ENCODE data around the gene NME7. TPM values are rescaled to one million over a fixed set of nuclear protein-coding genes. Genes with fewer than 3 reads are reported as not detected.

The NME7 gene
- total and polyA plus RNA-seq, 4 donors, result 13.3 to 23.5 (median 17.7) TPM

DNA sequence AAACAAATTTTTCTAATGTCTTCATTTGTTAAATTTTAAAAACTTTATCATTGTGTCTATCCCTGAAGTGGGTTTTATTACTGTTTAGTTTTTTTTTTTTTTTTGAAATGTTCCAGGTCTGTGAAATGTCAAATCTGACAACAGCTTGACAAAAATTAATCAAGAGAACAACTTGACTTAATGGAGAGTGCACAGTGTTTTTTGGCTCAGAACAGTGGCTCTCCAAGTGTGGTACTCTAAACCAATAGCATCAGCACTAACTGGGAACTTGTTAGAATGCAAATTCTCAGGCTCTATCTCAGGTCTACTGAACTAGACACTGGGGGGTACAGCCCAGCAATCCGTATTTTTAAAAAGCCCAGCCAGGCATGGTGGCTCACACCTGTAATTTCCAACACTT lies 211.9 kb downstream of the NME7 start:
- 68 to 80% methylated on average over 1 of the region's 1 CpG for WGBS, 2 donors
- intact Hi-C loops (cut with DNase I), result no loop called here
- Histone ChIP-seq H3K4me1 (ENCODE audit: control insufficient read depth in 1 of 2, insufficient read depth in 2 of 2, low read length in 2 of 2) (no peaks in the 10 kb centered on the region), H3K9me3 (ENCODE audit: control insufficient read depth, low read length) (no peaks in the 10 kb centered on the region), H3K36me3 (ENCODE audit: control insufficient read depth in 1 of 2, insufficient read depth in 2 of 2, low read length in 1 of 2) (peaks cover 0 to 7% of the 10 kb centered on the region in 2 donors), H3K27ac (ENCODE audit: low read depth in 1 of 2, low read length in 2 of 2) (no peak overlapping the region), H3K4me3 (ENCODE audit: low read length in 2 of 2) (no peak overlapping the region), H3K27me3 (ENCODE audit: control insufficient read depth in 1 of 2, insufficient read depth in 2 of 2, low read length in 1 of 2) (no peaks in the 10 kb centered on the region)
- DNase-seq (no peak), ATAC-seq (ENCODE audit: low FRiP score) (no peak)

- ATAC-seq (ENCODE audit: low FRiP score), result no peak
- intact Hi-C loops (cut with DNase I), result no loop called here
- H3K27me3 ChIP-seq (ENCODE audit: control insufficient read depth in 1 of 2, insufficient read depth in 2 of 2, low read length in 1 of 2), result no peaks in the 10 kb centered on the region
- H3K9me3 ChIP-seq (ENCODE audit: control insufficient read depth, low read length), result no peaks in the 10 kb centered on the region
- 93 to 96% methylated on average over 5 of the region's 5 CpGs for WGBS, 2 donors
- no peak for DNase-seq
- H3K4me3 ChIP-seq (ENCODE audit: low read length in 2 of 2), result no peak overlapping the region
- no peaks in the 10 kb centered on the region for H3K36me3 ChIP-seq (ENCODE audit: control insufficient read depth in 1 of 2, insufficient read depth in 2 of 2, low read length in 1 of 2)
- no peak overlapping the region for H3K27ac ChIP-seq (ENCODE audit: low read depth in 1 of 2, low read length in 2 of 2)
- no peaks in the 10 kb centered on the region for H3K4me1 ChIP-seq (ENCODE audit: control insufficient read depth in 1 of 2, insufficient read depth in 2 of 2, low read length in 2 of 2)
These were observed 216.2 kb downstream of the NME7 start for GRCh38 chr1:169151338-169151837.

DNA sequence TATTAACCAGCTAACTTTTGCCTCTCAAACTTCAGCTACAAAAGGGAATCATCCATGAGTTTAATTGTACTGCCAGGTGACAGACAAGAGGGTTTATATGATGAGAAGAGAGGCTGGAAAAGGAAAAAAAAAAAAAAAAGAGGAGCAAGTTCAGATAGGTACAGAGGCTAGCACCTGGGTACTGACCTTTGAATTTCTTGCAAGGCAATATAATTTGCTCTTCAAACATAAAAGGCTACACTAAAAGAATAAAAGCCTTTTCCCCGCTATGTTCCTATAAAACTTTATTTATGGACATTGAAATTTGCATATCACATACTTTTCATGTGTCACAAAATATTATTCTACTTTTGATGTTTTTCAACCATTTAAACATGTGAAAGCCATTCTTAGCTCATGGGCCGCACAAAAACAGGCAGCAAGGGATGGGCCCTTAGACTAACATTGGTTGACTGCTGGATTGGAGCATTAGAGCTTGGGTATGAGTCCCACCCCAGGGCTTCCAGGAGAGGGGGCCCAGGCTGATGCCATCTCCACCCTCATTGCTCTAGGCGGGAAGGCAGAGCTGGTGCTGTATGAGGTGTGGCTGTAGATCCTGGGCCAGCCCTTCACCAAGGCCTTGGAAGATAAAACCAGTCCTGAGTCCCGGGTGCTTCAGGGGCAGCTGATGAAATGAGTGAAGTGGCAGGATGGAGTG lies 216.8 kb downstream of the NME7 start:
- DNase-seq, result no peak
- no peak overlapping the region for H3K27ac ChIP-seq (ENCODE audit: low read depth in 1 of 2, low read length in 2 of 2)
- no peak for ATAC-seq (ENCODE audit: low FRiP score)
- H3K4me1 ChIP-seq (ENCODE audit: control insufficient read depth in 1 of 2, insufficient read depth in 2 of 2, low read length in 2 of 2), result no peaks in the 10 kb centered on the region
- H3K9me3 ChIP-seq (ENCODE audit: control insufficient read depth, low read length), result no peaks in the 10 kb centered on the region
- intact Hi-C loops (cut with DNase I), result no loop called here
- WGBS, 2 donors, result 83 to 88% methylated on average over 4 of the region's 4 CpGs
- H3K27me3 ChIP-seq (ENCODE audit: control insufficient read depth in 1 of 2, insufficient read depth in 2 of 2, low read length in 1 of 2), result no peaks in the 10 kb centered on the region
- no peak overlapping the region for H3K4me3 ChIP-seq (ENCODE audit: low read length in 2 of 2)
- no peaks in the 10 kb centered on the region for H3K36me3 ChIP-seq (ENCODE audit: control insufficient read depth in 1 of 2, insufficient read depth in 2 of 2, low read length in 1 of 2)

GRCh38 chr1:169149555-169150286 lies 217.9 kb downstream of the NME7 start:
- DNase-seq (no peak), ATAC-seq (ENCODE audit: low FRiP score) (no peak)
- intact Hi-C loops (cut with DNase I), result no loop called here
- H3K36me3 ChIP-seq (ENCODE audit: control insufficient read depth in 1 of 2, insufficient read depth in 2 of 2, low read length in 1 of 2), result no peaks in the 10 kb centered on the region
- no peaks in the 10 kb centered on the region for H3K27me3 ChIP-seq (ENCODE audit: control insufficient read depth in 1 of 2, insufficient read depth in 2 of 2, low read length in 1 of 2)
- no peaks in the 10 kb centered on the region for H3K4me1 ChIP-seq (ENCODE audit: control insufficient read depth in 1 of 2, insufficient read depth in 2 of 2, low read length in 2 of 2)
- H3K4me3 ChIP-seq (ENCODE audit: low read length in 2 of 2), result no peak overlapping the region
- no peak overlapping the region for H3K27ac ChIP-seq (ENCODE audit: low read depth in 1 of 2, low read length in 2 of 2)
- WGBS, 2 donors, result 89% methylated on average over 2 of the region's 2 CpGs
- H3K9me3 ChIP-seq (ENCODE audit: control insufficient read depth, low read length), result no peaks in the 10 kb centered on the region

DNA sequence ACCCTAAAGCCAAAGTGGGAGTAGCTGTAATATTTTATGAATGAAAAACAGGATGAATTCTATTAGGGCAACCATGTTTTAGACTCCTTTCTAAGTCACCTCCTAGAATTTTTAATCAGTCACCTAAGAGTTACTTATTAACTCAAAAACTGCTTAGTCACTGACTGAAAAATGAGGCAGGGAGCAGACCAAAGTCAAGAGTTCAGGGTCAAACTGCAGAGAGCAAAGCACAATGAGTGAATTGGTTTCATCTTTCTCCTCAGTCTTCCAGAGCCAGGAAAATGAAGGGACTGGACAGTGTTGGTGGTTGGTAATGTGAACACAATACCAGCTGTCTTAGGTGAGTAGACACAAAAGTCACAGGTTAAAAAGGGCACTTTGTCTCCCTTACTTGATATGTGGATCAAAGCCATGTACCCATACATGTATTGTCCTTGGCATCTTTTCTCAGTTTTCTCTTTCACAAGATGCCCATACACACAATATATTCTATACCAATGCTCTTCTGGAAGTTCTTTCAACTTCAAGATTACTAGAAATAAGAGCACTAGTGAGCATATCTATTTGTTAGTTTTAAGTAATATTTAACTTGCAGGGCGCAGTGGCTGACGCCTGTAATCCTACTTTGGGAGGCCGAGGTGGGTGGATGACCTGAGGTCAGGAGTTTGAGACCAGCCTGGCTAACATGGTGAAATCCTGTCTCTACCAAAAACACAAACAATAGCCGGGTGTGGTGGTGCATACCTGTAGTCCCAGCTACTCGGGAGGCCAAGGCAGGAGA lies 218.9 kb downstream of the NME7 start:
- Histone ChIP-seq H3K36me3 (ENCODE audit: control insufficient read depth in 1 of 2, insufficient read depth in 2 of 2, low read length in 1 of 2) (no peaks in the 10 kb centered on the region), H3K4me1 (ENCODE audit: control insufficient read depth in 1 of 2, insufficient read depth in 2 of 2, low read length in 2 of 2) (no peaks in the 10 kb centered on the region), H3K27ac (ENCODE audit: low read depth in 1 of 2, low read length in 2 of 2) (no peak overlapping the region), H3K9me3 (ENCODE audit: control insufficient read depth, low read length) (no peaks in the 10 kb centered on the region), H3K4me3 (ENCODE audit: low read length in 2 of 2) (no peak overlapping the region), H3K27me3 (ENCODE audit: control insufficient read depth in 1 of 2, insufficient read depth in 2 of 2, low read length in 1 of 2) (no peaks in the 10 kb centered on the region)
- intact Hi-C loops (cut with DNase I), result no loop called here
- WGBS, 2 donors, result 84 to 88% methylated on average over 5 of the region's 5 CpGs
- no peak for DNase-seq
- no peak for ATAC-seq (ENCODE audit: low FRiP score)

GRCh38 chr1:169146576-169147214 lies 220.9 kb downstream of the NME7 start:
- 94 to 97% methylated on average over 1 of the region's 1 CpG for WGBS, 2 donors
- H3K9me3 ChIP-seq (ENCODE audit: control insufficient read depth, low read length), result no peaks in the 10 kb centered on the region

GRCh38 chr1:169144941-169145626 lies 222.5 kb downstream of the NME7 start:
- no peak for DNase-seq
- no peak overlapping the region for H3K27ac ChIP-seq (ENCODE audit: low read depth in 1 of 2, low read length in 2 of 2)
- no peaks in the 10 kb centered on the region for H3K9me3 ChIP-seq (ENCODE audit: control insufficient read depth, low read length)
- H3K4me1 ChIP-seq (ENCODE audit: control insufficient read depth in 1 of 2, insufficient read depth in 2 of 2, low read length in 2 of 2), result no peaks in the 10 kb centered on the region
- no peak overlapping the region for H3K4me3 ChIP-seq (ENCODE audit: low read length in 2 of 2)
- 94 to 95% methylated on average over 7 of the region's 7 CpGs for WGBS, 2 donors
- no peaks in the 10 kb centered on the region for H3K27me3 ChIP-seq (ENCODE audit: control insufficient read depth in 1 of 2, insufficient read depth in 2 of 2, low read length in 1 of 2)
- intact Hi-C loops (cut with DNase I), result no loop called here
- no peaks in the 10 kb centered on the region for H3K36me3 ChIP-seq (ENCODE audit: control insufficient read depth in 1 of 2, insufficient read depth in 2 of 2, low read length in 1 of 2)
- no peak for ATAC-seq (ENCODE audit: low FRiP score)

More at GRCh38 chr1:169146576-169147214, 220.9 kb downstream of the NME7 start:
- no peak overlapping the region for H3K27ac ChIP-seq (ENCODE audit: low read depth in 1 of 2, low read length in 2 of 2)
- H3K4me3 ChIP-seq (ENCODE audit: low read length in 2 of 2), result no peak overlapping the region
- no peaks in the 10 kb centered on the region for H3K27me3 ChIP-seq (ENCODE audit: control insufficient read depth in 1 of 2, insufficient read depth in 2 of 2, low read length in 1 of 2)
- H3K36me3 ChIP-seq (ENCODE audit: control insufficient read depth in 1 of 2, insufficient read depth in 2 of 2, low read length in 1 of 2), result no peaks in the 10 kb centered on the region
- intact Hi-C loops (cut with DNase I), result no loop called here
- no peaks in the 10 kb centered on the region for H3K4me1 ChIP-seq (ENCODE audit: control insufficient read depth in 1 of 2, insufficient read depth in 2 of 2, low read length in 2 of 2)
- DNase-seq (no peak), ATAC-seq (ENCODE audit: low FRiP score) (no peak)

DNA sequence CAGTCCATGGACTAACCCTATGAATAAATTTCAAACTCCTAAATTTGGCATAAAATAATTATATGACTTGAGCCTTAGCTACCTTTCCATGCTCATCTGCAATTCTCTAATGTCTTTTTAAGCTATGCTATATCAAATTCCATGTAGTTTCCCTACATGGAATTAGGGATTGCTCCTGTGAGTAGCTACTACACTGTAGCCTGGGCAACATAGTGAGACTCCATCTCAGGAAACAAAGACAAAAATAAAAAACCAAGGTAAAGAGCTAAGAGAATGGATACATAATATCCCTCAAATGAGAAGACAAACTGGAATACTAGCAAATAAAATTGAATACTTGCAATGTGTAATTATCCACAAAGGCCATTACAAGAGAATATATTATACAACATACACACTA lies 223.6 kb downstream of the NME7 start:
- Histone ChIP-seq H3K36me3 (ENCODE audit: control insufficient read depth in 1 of 2, insufficient read depth in 2 of 2, low read length in 1 of 2) (no peaks in the 10 kb centered on the region), H3K27me3 (ENCODE audit: control insufficient read depth in 1 of 2, insufficient read depth in 2 of 2, low read length in 1 of 2) (no peaks in the 10 kb centered on the region), H3K4me1 (ENCODE audit: control insufficient read depth in 1 of 2, insufficient read depth in 2 of 2, low read length in 2 of 2) (no peaks in the 10 kb centered on the region), H3K27ac (ENCODE audit: low read depth in 1 of 2, low read length in 2 of 2) (no peak overlapping the region), H3K4me3 (ENCODE audit: low read length in 2 of 2) (no peak overlapping the region), H3K9me3 (ENCODE audit: control insufficient read depth, low read length) (no peaks in the 10 kb centered on the region)
- intact Hi-C loops (cut with DNase I), result no loop called here
- no peak for ATAC-seq (ENCODE audit: low FRiP score)
- DNase-seq, result no peak

Data from aorta (tissue), 5 donors.